K562 (cell line): Measurements from ENCODE around the gene INTS4. TPM values are rescaled to one million over a fixed set of nuclear protein-coding genes. Genes with fewer than 3 reads are reported as not detected.
"Not testable (repeated sequence)": the region's sequence is repeated elsewhere in the genome, so short reads cannot be mapped to it uniquely, and the experiment has no call there.

ENCODE experiments used
- ATAC-seq: fragments of 200-7000 bp; cut with Tn5 transposase; 3 replicates; pipeline ENCODE4 v1.9.1; 2020; ENCODE audit warnings: moderate library complexity
- BruUV-seq: library from RNA; stranded (reverse); fragments of 400-500 nt; replicated peaks from 2 replicates; lab custom pipeline; 2021; lab: Mats Ljungman, UMichigan
- CTCF ChIA-PET: fragments of 300-600 bp; formaldehyde crosslinking; extraction: SDS; loops from one replicate; lab custom pipeline; 2021; ENCODE audit warnings: low intra/inter-chr PET ratio; lab: Yijun Ruan, JAX
- POLR2A ChIA-PET: fragments of 300-600, 350-650 bp; sonication (Branson Sonifier 250); formaldehyde crosslinking; extraction: SDS; loops from one replicate; lab custom pipeline; 2021; ENCODE audit warnings: antibody characterized with exemption, inconsistent platforms; lab: Yijun Ruan, JAX
- DNase-seq, 4 experiments: peaks; one replicate each; pipeline versions ENCODE4 v3.0.0 to v3.0.0-alpha.2; 2011 to 2018; ENCODE audit warnings: low spot score in 3 of 4, mixed read lengths in 3 of 4; ENCODE audit errors: extremely low read depth in 1 of 4
- FAIRE-seq: peaks from 2 replicates; lab custom pipeline; 2011; peaks lifted over from hg19 to GRCh38; lab: Jason Lieb, UNC
- H2AFZ ChIP-seq: 2 replicates; pipeline ENCODE4 v1.6.0; 2011; ENCODE audit warnings: low read depth, low read length, control low read depth, inconsistent platforms
- H3K27ac ChIP-seq: fragments of 200-600 bp; 3 replicates; pipeline ENCODE4 v1.8.0; 2011; ENCODE audit warnings: low read depth, mild to moderate bottlenecking, control low read depth, inconsistent platforms, low read length, moderate library complexity, mixed read lengths; ENCODE audit errors: extremely low read depth
- H3K27me3 ChIP-seq, 2 experiments: fragments of 300-600 bp in 1 of 2; 2 replicates in 1 of 2; 3 replicates in 1 of 2; pipeline versions ENCODE4 v1.6.0 to v1.8.0; 2011; ENCODE audit warnings: inconsistent platforms in 2 of 2, low read length in 2 of 2, mild to moderate bottlenecking in 1 of 2, mixed read lengths in 1 of 2, moderate library complexity in 1 of 2; ENCODE audit not compliant: control insufficient read depth in 2 of 2, insufficient read depth in 2 of 2
- H3K36me3 ChIP-seq: fragments of 300-600 bp; 3 replicates; pipeline ENCODE4 v1.8.0; 2011; ENCODE audit warnings: mild to moderate bottlenecking, low read length, inconsistent platforms; ENCODE audit not compliant: control insufficient read depth, insufficient read depth
- H3K4me1 ChIP-seq, 2 experiments: fragments of 200-600 bp in 1 of 2; replicated peaks in 1 of 2; 2 replicates in 1 of 2; 3 replicates in 1 of 2; pipeline versions ENCODE4 v1.5.1 to v1.8.0; 2011; ENCODE audit warnings: inconsistent platforms in 2 of 2, low read length in 2 of 2, mild to moderate bottlenecking in 1 of 2, mixed read lengths in 1 of 2, moderate library complexity in 1 of 2; ENCODE audit not compliant: control insufficient read depth in 2 of 2, insufficient read depth in 2 of 2
- H3K4me2 ChIP-seq: 2 replicates; pipeline ENCODE4 v1.6.1; 2011; ENCODE audit warnings: low read length, control low read depth, inconsistent platforms, mixed read lengths; ENCODE audit not compliant: insufficient read depth
- H3K4me3 ChIP-seq: fragments of 200-600 bp; sonication (generic), shearing (Covaris generic); 2 replicates; pipeline ENCODE4 v1.5.1; 2016; ENCODE audit warnings: control low read depth, inconsistent platforms
- H3K79me2 ChIP-seq: fragments of 200-600 bp; 3 replicates; pipeline ENCODE4 v1.8.0; 2011; ENCODE audit warnings: low read length, inconsistent platforms; ENCODE audit not compliant: control insufficient read depth, insufficient read depth
- H3K9ac ChIP-seq, 2 experiments: 2 replicates each; pipeline versions ENCODE4 v1.6.0 to v1.6.1; 2011; ENCODE audit warnings: low read depth in 2 of 2, low read length in 2 of 2, control low read depth in 1 of 2, inconsistent platforms in 1 of 2, mild to moderate bottlenecking in 1 of 2, mixed read lengths in 1 of 2; ENCODE audit not compliant: insufficient read depth in 1 of 2
- H3K9me1 ChIP-seq: one replicate; pipeline ENCODE4 v1.6.0; 2011; ENCODE audit warnings: inconsistent platforms, mild to moderate bottlenecking, low read length, moderate library complexity; ENCODE audit not compliant: control insufficient read depth, insufficient read depth
- H3K9me3 ChIP-seq: replicated peaks from 2 replicates; pipeline ENCODE4 v1.5.1; 2011; ENCODE audit warnings: low read depth, low read length, inconsistent platforms; ENCODE audit not compliant: control insufficient read depth, insufficient read depth
- H4K20me1 ChIP-seq: replicated peaks from 2 replicates; pipeline ENCODE4 v1.6.1; 2011; ENCODE audit warnings: low read length, inconsistent platforms, mixed read lengths; ENCODE audit not compliant: control insufficient read depth, insufficient read depth
- C11orf30 ChIP-seq: fragments of 450-650 bp; IDR thresholded peaks from 2 replicates; pipeline ENCODE4 v1.6.1; 2016; ENCODE audit warnings: low read depth, mild to moderate bottlenecking
- MAFG ChIP-seq: fragments of 450-650 bp; conservative IDR thresholded peaks from 2 replicates; pipeline ENCODE4 v1.6.1; 2016; ENCODE audit warnings: missing genetic modification characterization, missing compliant biosample characterization
- NFIC ChIP-seq: fragments of 450-650 bp; IDR thresholded peaks from 2 replicates; pipeline ENCODE4 v1.6.1; 2017; ENCODE audit warnings: mild to moderate bottlenecking, inconsistent platforms
- WGBS: fragments of 100-300 bp; shearing (Covaris generic); methylation state at CpG from one replicate; pipeline ENCODE4 v1.1.6; 2016; ENCODE audit warnings: low coverage, mixed read lengths; ENCODE audit not compliant: insufficient coverage; ENCODE audit errors: missing lambda C conversion rate; 5-methylcytosine and 5-hydroxymethylcytosine counted together
- in situ Hi-C: fragments of 300-500 bp; cut with MboI; formaldehyde crosslinking; loops from 4 replicates; pipeline ENCODE4 v1.15.0; 2018; ENCODE audit warnings: inconsistent platforms, mixed read lengths
- intact Hi-C: fragments of 100-400 bp; cut with micrococcal nuclease; formaldehyde crosslinking; loops from 2 replicates; pipeline ENCODE4 v1.14.2; 2022
- polyA plus RNA-seq, 8 experiments: library from polyadenylated mRNA; depleted of rRNA in 4 of 8; stranded (reverse) in 5 of 8; unstranded in 3 of 8; fragments of >200 nt; fragmentation: Nextera tagmentation in 2 of 8; fragmentation: Illumina TruSeq in 1 of 8; extraction: Ambion mirVana in 2 of 8; extraction: Trizol in 1 of 8; gene quantifications; 2 replicates each; pipeline versions ENCODE4 v1.2.1 to v1.2.3, GENCODE V29; 2011 to 2014; ENCODE audit warnings: inconsistent platforms in 1 of 8, missing spikeins in 1 of 8
- total RNA-seq, 7 experiments: library from RNA; depleted of rRNA in 6 of 7; stranded (reverse); fragments of >200 nt in 6 of 7; fragmentation: Illumina TruSeq in 2 of 7; extraction: Trizol in 2 of 7; gene quantifications; 2 replicates each; pipeline versions ENCODE4 v1.2.1 to v1.2.3, GENCODE V29; 2011 to 2021; ENCODE audit warnings: low replicate concordance in 1 of 7

INTS4 gene
- total and polyA plus RNA-seq, 9 of the 15 experiments (the other 6 are each of a cell fraction or from before 2014, with no cell fraction given) = 28.4 to 53.4 (median 44.5) TPM

GRCh38 chr11:77914307-77914791 lies 80.1 kb downstream of the INTS4 start:
- 53% methylated on average over 4 of the region's 4 CpGs for WGBS
- DNase-seq, intact Hi-C loops, FAIRE-seq, H3K9me3 ChIP-seq, CTCF ChIA-PET: not testable (repeated sequence)
- TF ChIP-seq C11orf30 = peak; percentile 26; the same call in 1 of the 2 replicates
- 0 out of 2 replicates have a peak, but pooled peaks have one; percentile 25 for TF ChIP-seq NFIC
- TF ChIP-seq MAFG (tag) = 0 out of 2 replicates have a peak, but pooled peaks have one; percentile 10
- TF ChIP-seq, all 486 proteins: peak for 3; not testable (repeated sequence) for 483
- H3K27me3 ChIP-seq, H3K79me2 ChIP-seq, H3K9ac ChIP-seq, POLR2A ChIA-PET, H4K20me1 ChIP-seq, in situ Hi-C loops, ATAC-seq, H3K4me1 ChIP-seq, H2AFZ ChIP-seq, H3K9me1 ChIP-seq, H3K27ac ChIP-seq, H3K4me3 ChIP-seq, H3K4me2 ChIP-seq, BruUV-seq: not testable (repeated sequence)
- H3K36me3 ChIP-seq = peaks cover 13% of the 10 kb centered on the region; the same call in 1 of the 3 replicates

GRCh38 chr11:77913608-77914306 lies 80.7 kb downstream of the INTS4 start:
- ATAC-seq, in situ Hi-C loops, BruUV-seq, POLR2A ChIA-PET, H3K9ac ChIP-seq, H2AFZ ChIP-seq, H3K9me1 ChIP-seq, H3K27ac ChIP-seq, CTCF ChIA-PET, DNase-seq, H4K20me1 ChIP-seq, H3K4me2 ChIP-seq, H3K27me3 ChIP-seq, H3K4me3 ChIP-seq, H3K9me3 ChIP-seq, H3K4me1 ChIP-seq, FAIRE-seq, H3K79me2 ChIP-seq, intact Hi-C loops: not testable (repeated sequence)
- 97% methylated on average over 2 of the region's 4 CpGs for WGBS
- peaks cover 16% of the 10 kb centered on the region; the same call in 1 of the 3 replicates for H3K36me3 ChIP-seq

GRCh38 chr11:77910828-77911227 lies 83.6 kb downstream of the INTS4 start:
- FAIRE-seq, H3K79me2 ChIP-seq, CTCF ChIA-PET, H3K27me3 ChIP-seq, intact Hi-C loops, H3K9ac ChIP-seq, H3K4me1 ChIP-seq, H3K9me1 ChIP-seq, in situ Hi-C loops, H3K9me3 ChIP-seq, H3K4me2 ChIP-seq, H4K20me1 ChIP-seq, BruUV-seq, DNase-seq, POLR2A ChIA-PET, H2AFZ ChIP-seq, H3K4me3 ChIP-seq, H3K27ac ChIP-seq, ATAC-seq: not testable (repeated sequence)
- peaks cover 15% of the 10 kb centered on the region; the same call in 1 of the 3 replicates for H3K36me3 ChIP-seq
- WGBS = 92% methylated on average over 6 of the region's 6 CpGs
